Activated CD8-positive, alpha-beta memory T cell treated with anti-CD3 and anti-CD28 coated beads, Interleukin-2, amount 10 ng/mL, durations not matched to agents 7 days and 5 days (primary cell): ENCODE data around the gene YEATS4. TPM values are rescaled to one million over a fixed set of nuclear protein-coding genes. Genes with fewer than 3 reads are reported as not detected.
"Not testable (repeated sequence)": the region's sequence is repeated elsewhere in the genome, so short reads cannot be mapped to it uniquely, and the experiment has no call there.

Experiments
- ATAC-seq: fragments of 150-1000 bp; cut with Tn5 transposase; one replicate; pipeline ENCODE4 v1.10.0; 2021; ENCODE audit warnings: moderate library complexity
- CTCF ChIA-PET: fragments of 350-600 bp; sonication (Branson Sonifier 250); formaldehyde crosslinking; loops from one replicate; lab custom pipeline; 2021; ENCODE audit warnings: antibody characterized with exemption; lab: Charles Lee
- DNase-seq: peaks from one replicate; pipeline ENCODE4 v3.0.0-alpha.2; 2020
- H3K27ac Mint-ChIP-seq: one replicate; pipeline ENCODE4 v1.8.0; 2021; ENCODE audit warnings: mild to moderate bottlenecking, mixed read lengths
- H3K27me3 Mint-ChIP-seq: one replicate; pipeline ENCODE4 v1.8.0; 2021; ENCODE audit warnings: mixed read lengths
- H3K36me3 Mint-ChIP-seq: one replicate; pipeline ENCODE4 v1.8.0; 2021; ENCODE audit warnings: mild to moderate bottlenecking, mixed read lengths
- H3K4me1 Mint-ChIP-seq: one replicate; pipeline ENCODE4 v1.8.0; 2021; ENCODE audit warnings: mixed read lengths
- H3K4me3 Mint-ChIP-seq: one replicate; pipeline ENCODE4 v1.8.0; 2021; ENCODE audit warnings: mild to moderate bottlenecking, moderate library complexity, mixed read lengths
- H3K9me3 Mint-ChIP-seq: one replicate; pipeline ENCODE4 v1.8.0; 2022; ENCODE audit warnings: low read depth, mixed read lengths
- total RNA-seq, 2 experiments: library from RNA; stranded (reverse); gene quantifications; one replicate each; pipeline ENCODE4 v1.2.3, GENCODE V29; 2021

The YEATS4 gene
- 10 to 100 TPM; 40.9 to 47.3 TPM for total RNA-seq

DNA sequence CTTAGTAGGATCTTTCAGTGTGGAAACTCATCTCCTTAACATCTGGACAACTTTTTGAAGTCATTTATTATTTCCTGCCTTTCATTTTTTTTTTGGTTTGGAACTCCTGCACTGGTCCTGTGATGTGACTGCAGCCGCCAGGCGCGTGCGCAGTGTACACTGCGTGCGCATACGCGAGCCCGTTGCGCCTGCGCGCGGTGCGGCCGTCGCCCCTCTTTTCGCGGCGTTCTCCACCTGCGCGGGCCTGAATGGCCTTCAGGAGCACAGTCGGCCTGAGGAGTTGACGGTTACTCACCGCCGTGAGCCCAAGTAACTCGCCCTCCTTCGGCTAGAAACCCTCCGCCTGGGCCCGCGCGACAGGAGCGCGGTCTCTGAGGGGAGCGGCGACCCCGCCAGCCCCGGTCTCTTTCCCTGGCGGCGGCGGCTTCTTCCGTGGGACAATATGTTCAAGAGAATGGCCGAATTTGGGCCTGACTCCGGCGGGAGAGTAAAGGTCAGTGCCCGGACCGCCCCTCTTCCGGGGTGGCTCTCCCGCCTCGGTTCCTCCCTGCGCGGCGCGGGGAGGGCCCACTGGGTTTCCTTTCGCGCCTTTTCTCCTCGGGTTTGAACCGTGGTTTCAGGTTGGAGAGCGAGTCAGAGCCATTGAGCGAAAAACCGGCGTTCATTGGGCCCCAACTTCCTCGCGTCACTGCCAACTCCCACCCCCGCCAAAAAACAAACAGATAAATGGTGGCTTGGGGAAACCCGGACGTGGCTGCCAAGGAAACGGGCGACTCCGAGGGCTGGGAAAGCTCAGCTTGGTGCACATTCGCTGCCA lies at the start of gene YEATS4:
Gene YEATS4, plus strand, starts transcription at position 213 of the 817 bp plus-strand sequence. Its CDS starts 230 bp downstream, at position 443.
- H3K4me1 Mint-ChIP-seq = peaks cover 40% of the 10 kb centered on the region
- H3K27me3 Mint-ChIP-seq = peaks cover 2% of the 10 kb centered on the region
- no peaks in the 10 kb centered on the region for H3K9me3 Mint-ChIP-seq
- H3K27ac Mint-ChIP-seq = peak within 1 kb of the TSS; percentile 95
- peak; percentile 87 for ATAC-seq
- H3K36me3 Mint-ChIP-seq = peaks cover 22% of the 10 kb centered on the region
- CTCF ChIA-PET = interaction anchor here (0.9 to 3.8 kb wide), 3 partner anchors 10 to 280 kb away, joined by 3 to 42 read pairs (median 3); no protein-coding TSS in a partner anchor
- DNase-seq = peak; percentile 95
- H3K4me3 Mint-ChIP-seq = peak within 1 kb of the TSS; percentile 97

- peaks cover 1% of the 10 kb centered on the region for H3K36me3 Mint-ChIP-seq
- CTCF ChIA-PET = interaction anchor here (0.8 kb wide), 1 partner anchor 22 kb away, joined by 3 read pairs; no protein-coding TSS in a partner anchor
- DNase-seq (no peak), ATAC-seq (no peak)
- H3K9me3 Mint-ChIP-seq = peaks cover 3% of the 10 kb centered on the region
- H3K4me1 Mint-ChIP-seq = no peaks in the 10 kb centered on the region
- H3K27ac Mint-ChIP-seq = no peak overlapping the region
- H3K4me3 Mint-ChIP-seq = no peak overlapping the region
- H3K27me3 Mint-ChIP-seq = no peaks in the 10 kb centered on the region
Measured at GRCh38 chr12:69313209-69313608, 46.3 kb upstream of the YEATS4 start.

DNA sequence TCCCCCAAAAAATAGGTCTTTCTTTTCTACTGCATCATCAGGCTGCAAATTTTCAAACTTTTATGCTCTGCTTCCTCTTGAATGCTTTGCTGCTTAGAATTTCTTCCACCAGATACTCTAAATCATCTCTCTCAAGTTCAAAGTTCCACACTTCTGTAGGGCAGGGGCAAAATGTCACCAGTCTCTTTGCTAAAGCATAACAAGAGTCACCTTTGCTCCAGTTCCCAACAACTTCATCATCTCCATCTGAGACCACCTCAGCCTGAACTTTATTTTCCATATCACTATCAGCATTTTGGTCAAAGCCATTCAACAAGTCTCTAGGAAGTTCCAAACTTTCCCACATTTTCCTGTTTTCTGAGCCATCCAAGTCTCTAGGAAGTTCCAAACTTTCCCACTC lies 42.8 kb upstream of the YEATS4 start:
- H3K27ac Mint-ChIP-seq, H3K36me3 Mint-ChIP-seq, H3K4me3 Mint-ChIP-seq, DNase-seq, H3K9me3 Mint-ChIP-seq, ATAC-seq, CTCF ChIA-PET, H3K4me1 Mint-ChIP-seq: not testable (repeated sequence)
- H3K27me3 Mint-ChIP-seq = peaks cover 12% of the 10 kb centered on the region

DNA sequence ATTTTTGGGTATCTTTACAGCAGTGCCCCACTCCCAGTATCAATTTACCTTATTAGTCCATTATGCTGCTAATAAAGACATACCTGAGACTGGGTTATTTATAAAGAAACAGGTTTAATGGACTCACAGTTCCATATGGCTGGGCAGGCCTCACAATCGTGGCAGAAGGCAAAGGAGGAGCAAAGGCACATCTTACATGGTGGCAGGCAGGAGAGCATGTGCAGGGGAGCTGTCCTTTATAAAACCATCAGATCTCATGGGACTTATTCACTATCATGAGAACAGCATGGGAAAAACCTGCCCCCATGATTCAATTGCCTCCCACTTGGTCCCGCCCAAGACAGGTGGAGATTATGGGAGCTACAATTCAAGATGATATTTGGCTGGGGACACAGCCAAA lies 42.3 kb upstream of the YEATS4 start:
- not testable (repeated sequence) for H3K4me3 Mint-ChIP-seq, ATAC-seq, H3K36me3 Mint-ChIP-seq, H3K9me3 Mint-ChIP-seq, DNase-seq, H3K4me1 Mint-ChIP-seq, H3K27ac Mint-ChIP-seq
- H3K27me3 Mint-ChIP-seq = peaks cover 12% of the 10 kb centered on the region
- CTCF ChIA-PET = interaction anchor here (1.2 kb wide), 1 partner anchor 10 kb away, joined by 3 read pairs; no protein-coding TSS in a partner anchor

DNA sequence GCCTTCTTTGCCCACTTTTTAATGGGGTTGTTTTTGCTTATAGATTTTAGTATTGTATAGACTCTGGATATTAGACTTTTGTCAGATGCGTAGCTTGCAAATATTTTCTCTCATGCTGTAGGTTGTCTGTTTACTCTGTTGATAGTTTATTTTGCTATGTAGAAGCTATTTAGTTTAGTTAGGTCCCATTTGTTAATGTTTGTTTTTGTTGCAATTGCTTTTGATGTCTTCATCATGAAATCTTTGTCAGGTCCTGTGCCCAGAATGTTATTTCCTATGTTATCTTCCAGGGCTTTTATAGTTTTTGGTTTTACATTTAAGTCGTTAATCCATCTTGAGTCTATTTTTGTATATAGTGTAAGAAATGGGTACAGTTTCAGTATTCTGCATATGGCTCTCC lies 41.3 kb upstream of the YEATS4 start:
- peaks cover 9% of the 10 kb centered on the region for H3K36me3 Mint-ChIP-seq
- CTCF ChIA-PET = interaction anchor here (1.2 kb wide), 1 partner anchor 9 kb away, joined by 3 read pairs; no protein-coding TSS in a partner anchor
- peaks cover 5% of the 10 kb centered on the region for H3K9me3 Mint-ChIP-seq
- DNase-seq = no peak
- no peak overlapping the region for H3K27ac Mint-ChIP-seq
- ATAC-seq = no peak
- no peak overlapping the region for H3K4me3 Mint-ChIP-seq
- H3K4me1 Mint-ChIP-seq = no peaks in the 10 kb centered on the region
- H3K27me3 Mint-ChIP-seq = peaks cover 12% of the 10 kb centered on the region

GRCh38 chr12:69321351-69321750 lies 38.2 kb upstream of the YEATS4 start:
- ATAC-seq = no peak
- Mint-ChIP-seq H3K4me3 (no peak overlapping the region), H3K27ac (no peak overlapping the region), H3K4me1 (peaks cover 2% of the 10 kb centered on the region), H3K36me3 (peaks cover 9% of the 10 kb centered on the region), H3K9me3 (peaks cover 5% of the 10 kb centered on the region), H3K27me3 (peaks cover 12% of the 10 kb centered on the region)
- CTCF ChIA-PET = interaction anchor here (1.4 to 2.0 kb wide), 3 partner anchors 9 to 30 kb away, joined by 5 to 6 read pairs (median 5); no protein-coding TSS in a partner anchor
- no peak for DNase-seq

DNA sequence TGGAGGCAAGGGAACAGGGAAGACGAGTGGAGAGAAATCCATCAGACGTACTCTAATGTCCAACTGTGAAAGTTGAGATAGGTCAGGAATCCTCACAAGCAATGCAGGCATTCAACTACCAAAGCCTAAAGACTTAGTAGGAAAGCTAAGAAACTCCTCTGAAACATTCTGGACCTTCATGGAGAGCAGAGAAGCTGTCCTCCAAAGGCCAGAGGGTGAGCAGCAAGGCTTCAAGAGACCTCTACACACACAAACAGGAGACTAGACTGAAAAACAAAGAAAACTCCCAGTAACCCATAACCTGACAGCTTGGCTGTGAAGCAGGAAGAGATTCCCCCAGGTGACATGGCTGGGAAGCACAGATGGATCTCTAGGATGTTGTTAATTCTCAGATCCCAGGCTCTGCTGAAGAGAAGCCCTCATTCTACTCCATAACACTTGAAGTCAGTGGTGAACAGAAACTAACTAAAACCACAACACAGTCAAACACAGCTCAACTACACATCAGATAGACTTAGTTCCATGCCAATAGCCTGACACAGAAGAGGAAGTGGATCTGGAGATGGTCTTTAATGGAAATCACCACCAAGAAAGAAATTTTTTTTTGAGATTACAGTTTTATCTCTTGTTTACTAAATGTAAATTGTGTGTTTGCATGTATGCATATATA lies 34.6 kb upstream of the YEATS4 start:
- DNase-seq (no peak), ATAC-seq (peak; percentile 30)

DNA sequence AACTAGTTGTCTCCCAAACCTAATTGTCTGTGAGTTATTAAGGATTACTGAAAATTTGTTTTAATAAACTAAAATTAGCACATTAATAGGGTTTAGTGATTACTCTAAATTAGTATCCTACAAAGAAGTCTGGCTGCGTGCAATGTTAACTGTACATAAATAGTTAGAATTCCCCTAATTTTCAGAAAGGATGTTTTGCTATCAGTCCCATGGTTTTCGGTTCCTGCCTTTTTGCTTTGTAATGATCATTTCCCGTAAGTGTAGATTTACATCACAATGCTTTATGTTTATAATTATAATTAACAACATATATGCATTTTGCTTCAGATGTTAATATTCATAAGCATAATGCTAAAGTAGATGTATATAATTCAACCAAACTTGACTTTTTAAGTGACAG lies 31.1 kb upstream of the YEATS4 start:
- no peak overlapping the region for H3K4me3 Mint-ChIP-seq

More for the DNA sequence above, 34.6 kb upstream of the YEATS4 start:
- no peaks in the 10 kb centered on the region for H3K9me3 Mint-ChIP-seq
- no peak overlapping the region for H3K27ac Mint-ChIP-seq
- H3K27me3 Mint-ChIP-seq = peaks cover 7% of the 10 kb centered on the region
- CTCF ChIA-PET = no interaction called here
- H3K4me1 Mint-ChIP-seq = peaks cover 11% of the 10 kb centered on the region
- H3K36me3 Mint-ChIP-seq = peaks cover 4% of the 10 kb centered on the region
- H3K4me3 Mint-ChIP-seq = no peak overlapping the region

DNA sequence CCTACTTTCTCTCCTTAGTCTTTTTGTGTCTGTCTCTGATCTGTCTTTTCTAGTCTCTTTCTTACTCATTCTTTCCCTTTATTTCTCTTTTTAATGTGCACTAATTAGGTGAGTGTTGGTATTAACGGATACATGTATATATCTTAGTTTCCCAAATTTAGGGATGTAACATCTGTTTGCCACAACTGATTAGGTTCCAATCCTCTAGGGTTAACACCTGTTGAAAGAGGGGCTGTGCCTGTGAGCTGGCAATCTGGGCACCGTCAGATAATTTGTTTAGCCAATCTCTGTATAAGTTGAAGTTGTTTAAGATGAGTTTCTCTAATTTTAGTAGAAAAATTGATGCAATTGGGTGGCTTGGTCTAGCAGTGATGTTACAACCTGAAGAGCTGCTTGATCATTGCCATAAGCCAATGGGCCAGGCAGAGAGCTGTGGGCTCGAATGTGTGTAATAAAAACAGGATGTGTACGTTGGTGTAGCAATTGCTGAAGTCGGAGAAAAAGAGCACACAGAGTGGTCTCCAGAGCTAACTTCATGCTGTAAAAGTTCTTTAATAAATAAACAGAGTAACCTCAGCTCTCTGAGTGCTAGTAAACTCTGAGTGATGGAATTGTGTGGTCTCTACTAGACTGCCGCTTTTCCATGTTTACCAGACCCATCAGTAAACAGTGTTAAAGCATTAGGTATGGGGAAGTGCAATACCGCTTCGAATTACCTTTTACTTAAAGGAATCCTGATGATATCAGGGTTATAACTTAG lies 29.7 kb upstream of the YEATS4 start:
- peaks cover 36% of the 10 kb centered on the region for H3K4me1 Mint-ChIP-seq
- no peaks in the 10 kb centered on the region for H3K36me3 Mint-ChIP-seq
- no peaks in the 10 kb centered on the region for H3K27me3 Mint-ChIP-seq
- DNase-seq (peak; percentile 61), ATAC-seq (peak; percentile 31)
- H3K9me3 Mint-ChIP-seq = no peaks in the 10 kb centered on the region
- H3K4me3 Mint-ChIP-seq = peak overlapping the region; percentile 76
- CTCF ChIA-PET = interaction anchor here (0.9 to 3.7 kb wide), 10 partner anchors 9 to 176 kb away, joined by 3 to 22 read pairs (median 4); partner anchors contain the start of gene LYZ
- peak overlapping the region; percentile 92 for H3K27ac Mint-ChIP-seq

More for the DNA sequence above, 31.1 kb upstream of the YEATS4 start:
- ATAC-seq = no peak
- Mint-ChIP-seq H3K36me3 (no peaks in the 10 kb centered on the region), H3K9me3 (no peaks in the 10 kb centered on the region), H3K4me1 (peaks cover 25% of the 10 kb centered on the region), H3K27me3 (no peaks in the 10 kb centered on the region), H3K27ac (no peak overlapping the region)
- CTCF ChIA-PET = no interaction called here
- DNase-seq = no peak

- ATAC-seq (peak; percentile 85), DNase-seq (peak; percentile 74)
- no peaks in the 10 kb centered on the region for H3K36me3 Mint-ChIP-seq
- H3K27me3 Mint-ChIP-seq = no peaks in the 10 kb centered on the region
- CTCF ChIA-PET = interaction anchor here (0.7 to 3.7 kb wide), 13 partner anchors 10 to 308 kb away, joined by 3 to 22 read pairs (median 4); partner anchors contain the start of gene LYZ
- peak overlapping the region; percentile 92 for H3K27ac Mint-ChIP-seq
- peak overlapping the region; percentile 76 for H3K4me3 Mint-ChIP-seq
- peaks cover 34% of the 10 kb centered on the region for H3K4me1 Mint-ChIP-seq
- H3K9me3 Mint-ChIP-seq = no peaks in the 10 kb centered on the region
Measured at GRCh38 chr12:69330475-69331473, 28.8 kb upstream of the YEATS4 start.

DNA sequence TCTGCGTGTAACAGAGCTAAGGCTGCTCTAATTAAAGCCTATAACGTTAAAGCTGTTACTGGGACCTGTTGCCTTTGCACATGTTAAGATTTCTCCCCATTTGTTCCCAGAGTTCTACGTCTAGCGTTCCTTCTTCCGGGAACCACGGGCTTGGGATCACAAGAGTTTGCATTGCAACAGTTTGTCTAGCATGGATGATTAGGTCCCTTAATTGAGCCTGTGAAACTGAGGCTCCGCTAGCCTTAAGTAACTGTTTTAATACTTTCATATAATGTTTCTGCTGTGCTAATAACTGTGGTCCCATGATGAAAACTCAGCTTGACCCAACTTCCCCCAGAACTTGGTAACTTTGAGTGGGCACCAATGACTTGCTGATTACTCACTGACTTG lies 28.0 kb upstream of the YEATS4 start:
- ATAC-seq (no peak), DNase-seq (no peak)
- CTCF ChIA-PET = interaction anchor here (0.7 to 3.7 kb wide), 7 partner anchors 11 to 307 kb away, joined by 3 to 22 read pairs (median 4); no protein-coding TSS in a partner anchor
- peaks cover 34% of the 10 kb centered on the region for H3K4me1 Mint-ChIP-seq
- H3K4me3 Mint-ChIP-seq = peak overlapping the region; percentile 76
- peak overlapping the region; percentile 92 for H3K27ac Mint-ChIP-seq
- H3K36me3 Mint-ChIP-seq = no peaks in the 10 kb centered on the region
- H3K27me3 Mint-ChIP-seq = no peaks in the 10 kb centered on the region
- H3K9me3 Mint-ChIP-seq = no peaks in the 10 kb centered on the region
